ENCODE measurements around the gene BDKRB1. TPM values are rescaled to one million over a fixed set of nuclear protein-coding genes. Genes with fewer than 3 reads are reported as not detected.
A peak's percentile ranks its signal among the peaks of the same experiment; 100 is the strongest.

Gene BDKRB1
- total RNA-seq, 1 donor from 2014 or later, result not detected

GRCh38 chr14:96252323-96252998 is 3.5 kb upstream of the BDKRB1 start:
- no peaks in the 10 kb centered on the region for H3K36me3 Mint-ChIP-seq (ENCODE audit: insufficient read depth)
- no peak for DNase-seq (ENCODE audit: low spot score, unreplicated experiment)
- H3K27ac Mint-ChIP-seq, result peak overlapping the region; percentile 47
- H3K4me3 Mint-ChIP-seq (ENCODE audit: low read depth), result no peak overlapping the region
- H3K4me1 Mint-ChIP-seq (ENCODE audit: low read depth), result no peaks in the 10 kb centered on the region
- no peak for TF ChIP-seq CTCF (IDR thresholded peaks at IDR 0.05; ENCODE audit: unreplicated experiment)
- H3K9me3 Mint-ChIP-seq (ENCODE audit: low read depth), result no peaks in the 10 kb centered on the region
- peaks cover 30% of the 10 kb centered on the region for H3K27me3 Mint-ChIP-seq

GRCh38 chr14:96252999-96253539 is 2.9 kb upstream of the BDKRB1 start:
- Mint-ChIP-seq H3K27ac (peak overlapping the region; percentile 47), H3K4me3 (ENCODE audit: low read depth) (no peak overlapping the region), H3K27me3 (peaks cover 31% of the 10 kb centered on the region), H3K36me3 (ENCODE audit: insufficient read depth) (no peaks in the 10 kb centered on the region), H3K4me1 (ENCODE audit: low read depth) (no peaks in the 10 kb centered on the region), H3K9me3 (ENCODE audit: low read depth) (no peaks in the 10 kb centered on the region)
- DNase-seq (ENCODE audit: low spot score, unreplicated experiment), result no peak
- TF ChIP-seq CTCF (IDR thresholded peaks at IDR 0.05; ENCODE audit: unreplicated experiment), result no peak

GRCh38 chr14:96254687-96255086 is 1.3 kb upstream of the BDKRB1 start:
- Mint-ChIP-seq H3K9me3 (ENCODE audit: low read depth) (no peaks in the 10 kb centered on the region), H3K4me3 (ENCODE audit: low read depth) (no peak overlapping the region), H3K36me3 (ENCODE audit: insufficient read depth) (no peaks in the 10 kb centered on the region), H3K27me3 (peaks cover 28% of the 10 kb centered on the region), H3K4me1 (ENCODE audit: low read depth) (no peaks in the 10 kb centered on the region), H3K27ac (no peak overlapping the region)
- DNase-seq (ENCODE audit: low spot score, unreplicated experiment), result no peak
- no peak for TF ChIP-seq CTCF (IDR thresholded peaks at IDR 0.05; ENCODE audit: unreplicated experiment)

- H3K36me3 Mint-ChIP-seq (ENCODE audit: insufficient read depth), result no peaks in the 10 kb centered on the region
- H3K4me1 Mint-ChIP-seq (ENCODE audit: low read depth), result peaks cover 3% of the 10 kb centered on the region
These were observed 397 bp downstream of the BDKRB1 start for GRCh38 chr14:96256407-96256806.

GRCh38 chr14:96257056-96257455 is 1.0 kb downstream of the BDKRB1 start:
- no peak for TF ChIP-seq CTCF (IDR thresholded peaks at IDR 0.05; ENCODE audit: unreplicated experiment)
- Mint-ChIP-seq H3K9me3 (ENCODE audit: low read depth) (peaks cover 6% of the 10 kb centered on the region), H3K4me1 (ENCODE audit: low read depth) (peaks cover 3% of the 10 kb centered on the region), H3K36me3 (ENCODE audit: insufficient read depth) (no peaks in the 10 kb centered on the region), H3K27me3 (peaks cover 28% of the 10 kb centered on the region), H3K4me3 (ENCODE audit: low read depth) (no peak overlapping the region), H3K27ac (no peak overlapping the region)
- DNase-seq (ENCODE audit: low spot score, unreplicated experiment), result no peak

More at GRCh38 chr14:96256407-96256806, 397 bp downstream of the BDKRB1 start:
- H3K27ac Mint-ChIP-seq, result no peak overlapping the region
- no peak for DNase-seq (ENCODE audit: low spot score, unreplicated experiment)
- no peak for TF ChIP-seq CTCF (IDR thresholded peaks at IDR 0.05; ENCODE audit: unreplicated experiment)
- H3K4me3 Mint-ChIP-seq (ENCODE audit: low read depth), result no peak overlapping the region
- H3K27me3 Mint-ChIP-seq, result peaks cover 28% of the 10 kb centered on the region
- peaks cover 6% of the 10 kb centered on the region for H3K9me3 Mint-ChIP-seq (ENCODE audit: low read depth)
